A549 (cell line): ENCODE data around the gene ADRB1. TPM values are rescaled to one million over a fixed set of nuclear protein-coding genes. Genes with fewer than 3 reads are reported as not detected.

Experiments used
- ATAC-seq, 2 experiments: fragments of 200-7000 bp in 1 of 2; fragments of >200 bp in 1 of 2; cut with Nextera tagmentation in 1 of 2; cut with Tn5 transposase in 1 of 2; 3 replicates each; pipeline versions ENCODE4 v1.8.0 to v1.9.1; 2018 to 2020; ENCODE audit warnings: mild to moderate bottlenecking in 1 of 2, moderate library complexity in 1 of 2
- CTCF ChIA-PET: fragments of 300-600 bp; sonication (Branson Sonifier 250); formaldehyde crosslinking; extraction: SDS; loops from one replicate; lab custom pipeline; 2021; ENCODE audit warnings: antibody characterized with exemption, inconsistent platforms; lab: Yijun Ruan, JAX
- POLR2A ChIA-PET: fragments of 350-600 bp; formaldehyde crosslinking; extraction: SDS; loops from one replicate; lab custom pipeline; 2021; ENCODE audit warnings: antibody characterized with exemption, inconsistent platforms; lab: Yijun Ruan, JAX
- DNase-seq, 2 experiments: peaks; one replicate each; pipeline versions ENCODE4 v3.0.0 to v3.0.0-alpha.2; 2011 to 2016; ENCODE audit warnings: low read depth in 1 of 2, low spot score in 1 of 2
- FAIRE-seq: peaks from 2 replicates; lab custom pipeline; 2011; peaks lifted over from hg19 to GRCh38; lab: Jason Lieb, UNC
- H3K27ac ChIP-seq, 2 experiments: fragments of >200 bp; sonication (Bioruptor Twin); formaldehyde crosslinking; 3 replicates each; pipeline ENCODE4 v1.5.1; 2016 to 2017
- H3K4me1 ChIP-seq: fragments of >200 bp; sonication (Bioruptor Twin); formaldehyde crosslinking; 3 replicates; pipeline ENCODE4 v1.6.1; 2016
- H3K4me2 ChIP-seq: fragments of >200 bp; sonication (Bioruptor Twin); formaldehyde crosslinking; 3 replicates; pipeline ENCODE4 v1.6.1; 2016
- H3K4me3 ChIP-seq: fragments of >200 bp; sonication (Bioruptor Twin); formaldehyde crosslinking; 3 replicates; pipeline ENCODE4 v1.5.1; 2016
- H3K9me3 ChIP-seq: fragments of >200 bp; sonication (Bioruptor Twin); formaldehyde crosslinking; 3 replicates; pipeline ENCODE4 v1.6.1; 2016
- BCL3 ChIP-seq: fragments of >200 bp; sonication (Bioruptor Twin); formaldehyde crosslinking; IDR thresholded peaks from 3 replicates; pipeline ENCODE4 v1.6.1; 2016
- CBX2 ChIP-seq: fragments of 200-600 bp; sonication (generic); IDR thresholded peaks from 2 replicates; pipeline ENCODE4 v1.6.1; 2016; ENCODE audit warnings: low read depth, mild to moderate bottlenecking, borderline replicate concordance
- CHD4 ChIP-seq: fragments of 200-600 bp; sonication (generic); IDR thresholded peaks from 2 replicates; pipeline ENCODE4 v1.6.1; 2016; ENCODE audit warnings: antibody characterized with exemption, mild to moderate bottlenecking, borderline replicate concordance
- FOSB ChIP-seq: fragments of 250-450 bp; sonication (Bioruptor Pico); IDR thresholded peaks from 2 replicates; pipeline ENCODE4 v1.5.0; 2020; ENCODE audit warnings: mild to moderate bottlenecking, moderate library complexity
- FOSL2 ChIP-seq, 2 experiments: fragments of 450-650 bp in 1 of 2; fragments of >200 bp in 1 of 2; sonication (Bioruptor Twin) in 1 of 2; formaldehyde crosslinking; IDR thresholded peaks; 2 replicates each; pipeline versions ENCODE4 v1.5.0 to v1.6.1; 2016 to 2020; ENCODE audit warnings: mild to moderate bottlenecking in 1 of 2, moderate library complexity in 1 of 2
- FOXS1 ChIP-seq: fragments of 250-450 bp; sonication (Bioruptor Pico); IDR thresholded peaks from 2 replicates; pipeline ENCODE4 v1.5.0; 2020; ENCODE audit warnings: mild to moderate bottlenecking, moderate library complexity
- HEYL ChIP-seq: fragments of 250-450 bp; sonication (Bioruptor Pico); IDR thresholded peaks from 2 replicates; pipeline ENCODE4 v1.8.0; 2021; ENCODE audit warnings: mild to moderate bottlenecking, moderate library complexity
- HMGXB4 ChIP-seq: fragments of 250-450 bp; sonication (Bioruptor Pico); IDR thresholded peaks from 2 replicates; pipeline ENCODE4 v1.5.0; 2021; ENCODE audit warnings: mild to moderate bottlenecking, moderate library complexity, borderline replicate concordance
- HOXA7 ChIP-seq: fragments of 250-450 bp; sonication (Bioruptor Pico); IDR thresholded peaks from 2 replicates; pipeline ENCODE4 v1.5.0; 2020; ENCODE audit warnings: mild to moderate bottlenecking, moderate library complexity
- HOXB5 ChIP-seq: fragments of 250-450 bp; sonication (Bioruptor Pico); IDR thresholded peaks from 2 replicates; pipeline ENCODE4 v1.5.0; 2020; ENCODE audit warnings: mild to moderate bottlenecking, moderate library complexity
- JUN ChIP-seq, 2 experiments: fragments of >200 bp; sonication (Bioruptor Twin); formaldehyde crosslinking; IDR thresholded peaks; 2 replicates in 1 of 2; 3 replicates in 1 of 2; pipeline ENCODE4 v1.6.1; 2016 to 2017
- KDM1A ChIP-seq: fragments of 200-600 bp; sonication (generic); IDR thresholded peaks from 2 replicates; pipeline ENCODE4 v1.6.1; 2016; ENCODE audit warnings: low read depth, mild to moderate bottlenecking
- MAZ ChIP-seq: fragments of 150-350 bp; IDR thresholded peaks from 2 replicates; pipeline ENCODE4 v1.6.1; 2014; ENCODE audit warnings: antibody characterized with exemption, low read depth, low read length, borderline replicate concordance
- MYC ChIP-seq: IDR thresholded peaks from 2 replicates; pipeline ENCODE4 v1.6.1; 2012; ENCODE audit warnings: mild to moderate bottlenecking, inconsistent platforms, low read length, improper control_type of control experiment, borderline replicate concordance
- NR3C1 ChIP-seq: fragments of >200 bp; sonication (Bioruptor Twin); formaldehyde crosslinking; IDR thresholded peaks from 3 replicates; pipeline ENCODE4 v1.6.1; 2017
- PHF8 ChIP-seq: fragments of 200-600 bp; sonication (generic); IDR thresholded peaks from 2 replicates; pipeline ENCODE4 v1.6.1; 2016; ENCODE audit warnings: low read depth, mild to moderate bottlenecking, antibody characterized with exemption, moderate library complexity, borderline replicate concordance
- POLR2A ChIP-seq: IDR thresholded peaks from 2 replicates; pipeline ENCODE4 v1.6.1; 2012; ENCODE audit warnings: mild to moderate bottlenecking, low read length
- POLR2AphosphoS2 ChIP-seq: conservative IDR thresholded peaks from 2 replicates; pipeline ENCODE4 v1.6.1; 2012; ENCODE audit warnings: low read length, improper control_type of control experiment, inconsistent platforms
- RAD21 ChIP-seq, 2 experiments: fragments of >200 bp in 1 of 2; sonication (Bioruptor Twin) in 1 of 2; formaldehyde crosslinking in 1 of 2; IDR thresholded peaks in 1 of 2; conservative IDR thresholded peaks in 1 of 2; 2 replicates in 1 of 2; 3 replicates in 1 of 2; pipeline ENCODE4 v1.6.1; 2012 to 2018; ENCODE audit warnings: inconsistent platforms in 1 of 2
- RFX5 ChIP-seq: fragments of 450-650 bp; IDR thresholded peaks from 2 replicates; pipeline ENCODE4 v1.7.1; 2014; ENCODE audit warnings: antibody characterized with exemption, mild to moderate bottlenecking, moderate library complexity
- RNF2 ChIP-seq: fragments of 200-600 bp; sonication (generic); IDR thresholded peaks from 2 replicates; pipeline ENCODE4 v1.6.1; 2016; ENCODE audit warnings: low read depth, mild to moderate bottlenecking, antibody characterized with exemption, moderate library complexity, borderline replicate concordance
- SREBF2 ChIP-seq: fragments of 450-650 bp; IDR thresholded peaks from 2 replicates; pipeline ENCODE4 v1.6.1; 2014; ENCODE audit warnings: mild to moderate bottlenecking, moderate library complexity
- TFCP2L1 ChIP-seq: fragments of 250-450 bp; sonication (Bioruptor Pico); IDR thresholded peaks from 2 replicates; pipeline ENCODE4 v1.5.0; 2021; ENCODE audit warnings: mild to moderate bottlenecking
- ZC3H11A ChIP-seq: fragments of 450-650 bp; IDR thresholded peaks from 2 replicates; pipeline ENCODE4 v1.6.1; 2014; ENCODE audit warnings: antibody characterized with exemption, mild to moderate bottlenecking
- ZNF302 ChIP-seq: fragments of 250-450 bp; sonication (Bioruptor Pico); IDR thresholded peaks from 2 replicates; pipeline ENCODE4 v1.9.0; 2021; ENCODE audit warnings: inconsistent platforms, mild to moderate bottlenecking, moderate library complexity
- WGBS: methylation state at CpG from one replicate; pipeline ENCODE4 v1.1.6; 2017; ENCODE audit errors: missing lambda C conversion rate; 5-methylcytosine and 5-hydroxymethylcytosine counted together
- polyA plus RNA-seq, 4 experiments: library from polyadenylated mRNA; depleted of rRNA in 3 of 4; stranded (reverse); fragments of >200 nt; fragmentation: RNase III in 1 of 4; extraction: RNeasy Plus Mini Kit Qiagen cat#74134 plus additional on column Dnase treatment in 1 of 4; gene quantifications; 2 replicates in 3 of 4; 3 replicates in 1 of 4; pipeline ENCODE4 v1.2.3, GENCODE V29; 2011 to 2017

ADRB1 gene
- polyA plus RNA-seq, 2 of the 4 experiments (the other 2 are of a cell fraction) = 0.58 to 0.75 TPM

GRCh38 chr10:114046087-114046458 is 2.4 kb downstream of the ADRB1 start:
- no peak overlapping the region for H3K27ac ChIP-seq
- H3K4me3 ChIP-seq = no peak overlapping the region
- DNase-seq (no peak), FAIRE-seq (no peak), ATAC-seq (no peak)
- WGBS = 94% methylated on average over 7 of the region's 7 CpGs
- CTCF ChIA-PET = interaction anchor here (1.3 to 2.0 kb wide), 3 partner anchors 11 to 28 kb away, joined by 3 to 6 read pairs (median 5); no protein-coding TSS in a partner anchor
- H3K9me3 ChIP-seq = no peaks in the 10 kb centered on the region
- TF ChIP-seq PHF8 (no peak), RNF2 (no peak), HOXB5 (CRISPR knock-in tag) (no peak)
- H3K4me1 ChIP-seq = peaks cover 17% of the 10 kb centered on the region; the same call in 1 of the 3 replicates
- POLR2A ChIA-PET = no interaction called here
- H3K4me2 ChIP-seq = peak overlapping the region; percentile 45

GRCh38 chr10:114048472-114048871 is 4.8 kb downstream of the ADRB1 start:
- Histone ChIP-seq H3K4me1 (peaks cover 14% of the 10 kb centered on the region; the same call in 1 of the 3 replicates), H3K4me2 (no peak overlapping the region), H3K9me3 (no peaks in the 10 kb centered on the region), H3K27ac (no peak overlapping the region), H3K4me3 (no peak overlapping the region)
- POLR2A ChIA-PET = no interaction called here
- FAIRE-seq = peak; percentile 13
- no peak for TF ChIP-seq TFCP2L1 (CRISPR knock-in tag)
- no peak for TF ChIP-seq POLR2A
- no peak for TF ChIP-seq CBX2
- no peak for TF ChIP-seq FOSB (CRISPR knock-in tag)
- no peak for TF ChIP-seq ZC3H11A
- TF ChIP-seq ZNF302 (CRISPR knock-in tag) = no peak
- TF ChIP-seq HEYL (CRISPR knock-in tag) = no peak
- no peak for TF ChIP-seq HMGXB4
- TF ChIP-seq RNF2 = no peak
- no peak for TF ChIP-seq SREBF2
- DNase-seq = no peak
- no peak; a peak in 1 of 6 replicates for ATAC-seq
- 64% methylated on average over 3 of the region's 3 CpGs for WGBS
- CTCF ChIA-PET = interaction anchor here (1.0 to 2.5 kb wide), 2 partner anchors 26 to 54 kb away, joined by 3 to 6 read pairs; no protein-coding TSS in a partner anchor

GRCh38 chr10:114051714-114052113 is 8.0 kb downstream of the ADRB1 start:
- CTCF ChIA-PET = no interaction called here

More at GRCh38 chr10:114051714-114052113, 8.0 kb downstream of the ADRB1 start:
- DNase-seq = no peak
- FAIRE-seq = peak; percentile 36
- Histone ChIP-seq H3K4me3 (no peak overlapping the region), H3K4me1 (no peaks in the 10 kb centered on the region), H3K9me3 (no peaks in the 10 kb centered on the region), H3K27ac (no peak overlapping the region), H3K4me2 (no peak overlapping the region)
- no peak for ATAC-seq
- POLR2A ChIA-PET = no interaction called here
- TF ChIP-seq NR3C1 (no peak), JUN (IDR thresholded peaks at IDR 0.05) (no peak), CBX2 (no peak), FOSL2 (IDR thresholded peaks at IDR 0.05) (no peak), FOSL2 (CRISPR knock-in tag; IDR thresholded peaks at IDR 0.05) (no peak), RFX5 (no peak), KDM1A (no peak), RAD21 (conservative IDR thresholded peaks at IDR 0.05 in 1 of 2, IDR thresholded peaks at IDR 0.05 in 1 of 2) (no peak), MYC (no peak), MAZ (no peak), POLR2AphosphoS2 (no peak), FOXS1 (CRISPR knock-in tag) (no peak), HOXA7 (CRISPR knock-in tag) (no peak), CHD4 (no peak), HOXB5 (CRISPR knock-in tag) (no peak), BCL3 (no peak)
- 88% methylated on average over 3 of the region's 3 CpGs for WGBS
